GM12892 (cell line): ENCODE data around the gene EFCAB14.

Experiments used
- POLR2A ChIP-seq: IDR thresholded peaks from 2 replicates; pipeline ENCODE4 v1.6.1; 2011; ENCODE audit warnings: low read depth, low read length, control low read depth
- POLR2AphosphoS5 ChIP-seq: IDR thresholded peaks from 2 replicates; pipeline ENCODE4 v1.6.1; 2011; ENCODE audit warnings: low read depth, low read length, control low read depth

GRCh38 chr1:46677339-46677738 is 41.6 kb downstream of the EFCAB14 start:
- no peak for TF ChIP-seq POLR2A
- no peak for TF ChIP-seq POLR2AphosphoS5
